ENCODE measurements around the gene HNRNPLL. TPM values are rescaled to one million over a fixed set of nuclear protein-coding genes. Genes with fewer than 3 reads are reported as not detected.
A peak's percentile ranks its signal among the peaks of the same experiment; 100 is the strongest.

Gene HNRNPLL
- total RNA-seq, 1 experiment from 2014 or later = 59.4 TPM

DNA sequence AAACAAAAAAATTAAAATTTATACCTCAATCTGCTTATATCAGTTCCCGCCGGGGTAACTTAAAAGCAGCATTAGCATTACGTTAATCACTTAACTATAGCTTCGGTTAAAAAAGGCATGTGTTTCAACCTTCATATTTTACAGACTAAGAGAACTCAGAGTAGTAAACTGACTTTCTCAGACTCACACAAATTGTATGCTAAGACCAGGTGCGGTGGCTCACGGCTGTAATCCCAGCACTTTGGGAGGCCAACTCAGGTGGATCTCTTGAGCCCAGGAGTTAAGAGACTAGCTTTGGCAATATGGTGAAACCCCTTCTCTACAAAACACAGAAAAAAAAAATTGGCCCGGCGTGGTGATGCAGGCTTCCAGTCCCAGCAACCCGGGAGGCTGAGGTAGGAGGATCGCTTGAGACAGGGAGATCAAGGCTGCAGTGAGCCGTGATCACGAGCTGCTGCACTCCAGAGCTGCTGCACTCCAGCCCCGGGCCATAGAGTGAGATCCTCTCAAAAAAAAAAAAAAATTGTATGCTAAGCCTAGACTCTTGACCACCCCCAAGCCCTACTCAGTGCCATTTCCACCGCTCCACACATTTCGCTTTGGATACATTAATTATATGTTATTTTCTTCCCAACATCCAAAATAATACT is 2.4 kb downstream of the HNRNPLL start:
- H3K27ac Mint-ChIP-seq (ENCODE audit: unreplicated experiment) = peak overlapping the region; percentile 66
- CTCF ChIA-PET = interaction anchor here (0.6 to 4.8 kb wide), 2 partner anchors 19 to 134 kb away, joined by 3 to 21 read pairs; no protein-coding TSS in a partner anchor

DNA sequence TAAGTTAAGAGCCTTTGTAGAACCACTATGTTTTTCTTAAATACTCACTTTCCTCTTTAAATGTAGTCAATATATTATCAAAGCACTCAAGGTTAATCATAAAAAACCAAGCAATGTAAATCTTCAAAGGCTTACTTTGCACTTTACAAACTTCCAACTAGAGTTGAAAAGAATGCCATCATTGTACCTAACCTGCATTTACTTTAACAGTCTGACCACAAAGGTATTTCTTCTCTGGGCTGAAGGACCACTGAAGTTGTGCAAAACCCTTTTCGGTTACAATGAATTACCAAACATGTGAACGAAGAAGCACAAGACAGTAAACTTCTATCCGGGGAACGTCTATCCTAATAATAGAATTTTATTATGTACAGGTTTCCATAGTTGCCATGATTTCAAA is 3.0 kb downstream of the HNRNPLL start:
- H3K36me3 Mint-ChIP-seq (ENCODE audit: insufficient read depth, unreplicated experiment) = peaks cover 15% of the 10 kb centered on the region
- no peak overlapping the region for H3K27ac Mint-ChIP-seq (ENCODE audit: unreplicated experiment)
- H3K27me3 ChIP-seq (replicated peaks; ENCODE audit: control insufficient read depth, insufficient read depth, low read length) = no peaks in the 10 kb centered on the region
- H3K4me3 ChIP-seq (ENCODE audit: low read depth, low read length) = no peak overlapping the region
- 0 out of 2 replicates have a peak, but pooled peaks cover 5% of the 10 kb centered on the region for H3K4me1 ChIP-seq
- H3K9me3 ChIP-seq = no peaks in the 10 kb centered on the region
- intact Hi-C loops (cut with micrococcal nuclease; ENCODE audit: unreplicated experiment) = loop anchor here (5.0 kb wide), 2 partner anchors 143 to 523 kb away; partner anchors contain the start of gene SOS1
- no peak for DNase-seq
- H3K9me3 Mint-ChIP-seq (ENCODE audit: unreplicated experiment) = no peaks in the 10 kb centered on the region
- TF ChIP-seq, protein P1, sequence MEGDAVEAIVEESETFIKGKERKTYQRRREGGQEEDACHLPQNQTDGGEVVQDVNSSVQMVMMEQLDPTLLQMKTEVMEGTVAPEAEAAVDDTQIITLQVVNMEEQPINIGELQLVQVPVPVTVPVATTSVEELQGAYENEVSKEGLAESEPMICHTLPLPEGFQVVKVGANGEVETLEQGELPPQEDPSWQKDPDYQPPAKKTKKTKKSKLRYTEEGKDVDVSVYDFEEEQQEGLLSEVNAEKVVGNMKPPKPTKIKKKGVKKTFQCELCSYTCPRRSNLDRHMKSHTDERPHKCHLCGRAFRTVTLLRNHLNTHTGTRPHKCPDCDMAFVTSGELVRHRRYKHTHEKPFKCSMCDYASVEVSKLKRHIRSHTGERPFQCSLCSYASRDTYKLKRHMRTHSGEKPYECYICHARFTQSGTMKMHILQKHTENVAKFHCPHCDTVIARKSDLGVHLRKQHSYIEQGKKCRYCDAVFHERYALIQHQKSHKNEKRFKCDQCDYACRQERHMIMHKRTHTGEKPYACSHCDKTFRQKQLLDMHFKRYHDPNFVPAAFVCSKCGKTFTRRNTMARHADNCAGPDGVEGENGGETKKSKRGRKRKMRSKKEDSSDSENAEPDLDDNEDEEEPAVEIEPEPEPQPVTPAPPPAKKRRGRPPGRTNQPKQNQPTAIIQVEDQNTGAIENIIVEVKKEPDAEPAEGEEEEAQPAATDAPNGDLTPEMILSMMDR (IDR thresholded peaks at IDR 0.05; ENCODE audit: insufficient read depth in 1 of 2, low read depth in 1 of 2, low read length in 1 of 2, severe bottlenecking in 1 of 2, unreplicated experiment in 1 of 2) = no peak
- peaks cover 15% of the 10 kb centered on the region for H3K4me1 Mint-ChIP-seq (ENCODE audit: low read depth, unreplicated experiment)
- BruUV-seq (replicated peaks) = no TSS peak
- no peak overlapping the region for H3K4me3 Mint-ChIP-seq (ENCODE audit: unreplicated experiment)
- POLR2A ChIA-PET = no interaction called here
- CTCF ChIA-PET = interaction anchor here (4.8 kb wide), 1 partner anchor 18 kb away, joined by 21 read pairs; no protein-coding TSS in a partner anchor
- H3K27me3 Mint-ChIP-seq (ENCODE audit: insufficient read depth, unreplicated experiment) = no peaks in the 10 kb centered on the region
- no peaks in the 10 kb centered on the region for H3K36me3 ChIP-seq (ENCODE audit: control insufficient read depth, insufficient read depth, low read length)

More for the DNA sequence above, 2.4 kb downstream of the HNRNPLL start:
- Histone ChIP-seq H3K4me3 (ENCODE audit: low read depth, low read length) (peak overlapping the region; percentile 11), H3K36me3 (ENCODE audit: control insufficient read depth, insufficient read depth, low read length) (no peaks in the 10 kb centered on the region), H3K4me1 (0 out of 2 replicates have a peak, but pooled peaks cover 5% of the 10 kb centered on the region), H3K27me3 (replicated peaks; ENCODE audit: control insufficient read depth, insufficient read depth, low read length) (no peaks in the 10 kb centered on the region), H3K9me3 (no peaks in the 10 kb centered on the region)
- POLR2A ChIA-PET = interaction anchor here (1.5 kb wide), 1 partner anchor 151 kb away, joined by 38 read pairs; the partner anchor contains the start of gene SRSF7
- no peaks in the 10 kb centered on the region for H3K27me3 Mint-ChIP-seq (ENCODE audit: insufficient read depth, unreplicated experiment)
- H3K4me1 Mint-ChIP-seq (ENCODE audit: low read depth, unreplicated experiment) = peaks cover 15% of the 10 kb centered on the region
- intact Hi-C loops (cut with micrococcal nuclease; ENCODE audit: unreplicated experiment) = loop anchor here (5.0 kb wide), 2 partner anchors 142 to 522 kb away; partner anchors contain the start of gene SOS1
- no peak for DNase-seq
- H3K4me3 Mint-ChIP-seq (ENCODE audit: unreplicated experiment) = peak overlapping the region; percentile 92
- TF ChIP-seq, protein P1 (IDR thresholded peaks at IDR 0.05; ENCODE audit: insufficient read depth in 1 of 2, low read depth in 1 of 2, low read length in 1 of 2, severe bottlenecking in 1 of 2, unreplicated experiment in 1 of 2) = no peak
- peaks cover 15% of the 10 kb centered on the region for H3K36me3 Mint-ChIP-seq (ENCODE audit: insufficient read depth, unreplicated experiment)
- H3K9me3 Mint-ChIP-seq (ENCODE audit: unreplicated experiment) = no peaks in the 10 kb centered on the region
- no TSS peak for BruUV-seq (replicated peaks)

DNA sequence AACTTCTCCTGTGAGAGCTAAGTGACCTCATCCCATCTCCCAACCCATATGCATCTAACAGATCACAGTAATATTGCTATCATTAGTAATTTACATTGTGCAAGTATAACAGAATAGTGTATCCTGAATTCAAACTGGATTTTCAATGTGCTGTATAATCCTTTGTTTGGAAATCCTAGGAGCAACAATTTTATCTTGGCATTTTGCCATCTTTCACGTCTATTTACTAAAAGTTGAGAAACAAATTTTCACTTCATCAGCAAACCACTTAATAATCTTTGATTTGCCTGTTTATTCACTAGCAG is 3.8 kb downstream of the HNRNPLL start:
- no peak overlapping the region for H3K4me3 Mint-ChIP-seq (ENCODE audit: unreplicated experiment)
- no peak overlapping the region for H3K27ac Mint-ChIP-seq (ENCODE audit: unreplicated experiment)
- no peaks in the 10 kb centered on the region for H3K9me3 Mint-ChIP-seq (ENCODE audit: unreplicated experiment)
- Histone ChIP-seq H3K27me3 (replicated peaks; ENCODE audit: control insufficient read depth, insufficient read depth, low read length) (no peaks in the 10 kb centered on the region), H3K4me1 (0 out of 2 replicates have a peak, but pooled peaks cover 5% of the 10 kb centered on the region), H3K4me3 (ENCODE audit: low read depth, low read length) (no peak overlapping the region), H3K36me3 (ENCODE audit: control insufficient read depth, insufficient read depth, low read length) (no peaks in the 10 kb centered on the region), H3K9me3 (no peaks in the 10 kb centered on the region)
- H3K27me3 Mint-ChIP-seq (ENCODE audit: insufficient read depth, unreplicated experiment) = no peaks in the 10 kb centered on the region
- peaks cover 12% of the 10 kb centered on the region for H3K4me1 Mint-ChIP-seq (ENCODE audit: low read depth, unreplicated experiment)
- H3K36me3 Mint-ChIP-seq (ENCODE audit: insufficient read depth, unreplicated experiment) = peaks cover 15% of the 10 kb centered on the region
- DNase-seq = no peak
- TF ChIP-seq, protein P1 (IDR thresholded peaks at IDR 0.05; ENCODE audit: insufficient read depth in 1 of 2, low read depth in 1 of 2, low read length in 1 of 2, severe bottlenecking in 1 of 2, unreplicated experiment in 1 of 2) = no peak
- ChIA-PET POLR2A (no interaction called here), CTCF (interaction anchor here (4.8 kb wide), 1 partner anchor 17 kb away, joined by 21 read pairs; no protein-coding TSS in a partner anchor)
- intact Hi-C loops (cut with micrococcal nuclease; ENCODE audit: unreplicated experiment) = no loop called here
- BruUV-seq (replicated peaks) = no TSS peak

Measured in Caco-2 (cell line).